A549 (cell line): ENCODE results near the gene PDIA5.

ENCODE experiments used
- BHLHE40 ChIP-seq: IDR thresholded peaks from 2 replicates; pipeline ENCODE4 v1.6.1; 2012; ENCODE audit warnings: low read depth, low read length, inconsistent platforms
- CTCF ChIP-seq: fragments of >200 bp; sonication (Bioruptor Twin); formaldehyde crosslinking; IDR thresholded peaks from 3 replicates; pipeline ENCODE4 v1.5.1; 2016
- MYC ChIP-seq: IDR thresholded peaks from 2 replicates; pipeline ENCODE4 v1.6.1; 2012; ENCODE audit warnings: mild to moderate bottlenecking, inconsistent platforms, low read length, improper control_type of control experiment, borderline replicate concordance

GRCh38 chr3:123156276-123156995 is 89.6 kb downstream of the PDIA5 start:
- TF ChIP-seq BHLHE40 (no peak), MYC (no peak), CTCF (no peak)
